SK-N-SH (cell line): ENCODE data around the gene RAPGEFL1.

Source experiments
- CHD2 ChIP-seq: fragments of 150-350 bp; IDR thresholded peaks from 2 replicates; pipeline ENCODE4 v1.6.1; 2018; ENCODE audit warnings: low read length; ENCODE audit not compliant: partially characterized antibody
- EP300 ChIP-seq, 2 experiments: IDR thresholded peaks; 2 replicates each; pipeline versions ENCODE4 v1.4.0 to v1.6.1; 2012; ENCODE audit warnings: borderline replicate concordance in 1 of 2, low read depth in 1 of 2, low read length in 1 of 2
- EZH2phosphoT487 ChIP-seq: fragments of 200-600 bp; sonication (generic); IDR thresholded peaks from 2 replicates; pipeline ENCODE4 v1.6.1; 2017; ENCODE audit warnings: low read depth, mixed run types, mild to moderate bottlenecking, antibody characterized with exemption, moderate library complexity, borderline replicate concordance
- FOSL2 ChIP-seq: IDR thresholded peaks from 2 replicates; pipeline ENCODE4 v1.4.0; 2012; ENCODE audit warnings: low read depth, mild to moderate bottlenecking, moderate library complexity, borderline replicate concordance
- MXI1 ChIP-seq: IDR thresholded peaks from 2 replicates; pipeline ENCODE4 v1.6.1; 2012; ENCODE audit warnings: mild to moderate bottlenecking, low read depth, low read length, improper control_type of control experiment
- POLR2AphosphoS5 ChIP-seq: IDR thresholded peaks from 2 replicates; pipeline ENCODE4 v1.6.1; 2012; ENCODE audit warnings: low read depth, low read length
- RAD21 ChIP-seq: IDR thresholded peaks from 2 replicates; pipeline ENCODE4 v1.6.1; 2012; ENCODE audit warnings: mild to moderate bottlenecking, low read length
- SMC3 ChIP-seq: IDR thresholded peaks from 2 replicates; pipeline ENCODE4 v1.6.1; 2012; ENCODE audit warnings: low read depth, low read length, improper control_type of control experiment
- TEAD4 ChIP-seq: IDR thresholded peaks from 2 replicates; pipeline ENCODE4 v1.4.0; 2012; ENCODE audit warnings: mild to moderate bottlenecking, borderline replicate concordance; ENCODE audit not compliant: insufficient read depth
- YY1 ChIP-seq: IDR thresholded peaks from 2 replicates; pipeline ENCODE4 v1.4.0; 2012; ENCODE audit warnings: low read depth, mild to moderate bottlenecking
- TF ChIP-seq, protein P1 (sequence below): fragments of 200-600 bp; sonication (generic); IDR thresholded peaks from 2 replicates; pipeline ENCODE4 v1.6.1; 2017; ENCODE audit warnings: antibody characterized with exemption, mild to moderate bottlenecking, moderate library complexity
- TF ChIP-seq, protein P2 (sequence below): fragments of 150-350 bp; IDR thresholded peaks from 2 replicates; pipeline ENCODE4 v1.6.1; 2017; ENCODE audit warnings: antibody characterized with exemption, low read length, low read depth, borderline replicate concordance

DNA sequence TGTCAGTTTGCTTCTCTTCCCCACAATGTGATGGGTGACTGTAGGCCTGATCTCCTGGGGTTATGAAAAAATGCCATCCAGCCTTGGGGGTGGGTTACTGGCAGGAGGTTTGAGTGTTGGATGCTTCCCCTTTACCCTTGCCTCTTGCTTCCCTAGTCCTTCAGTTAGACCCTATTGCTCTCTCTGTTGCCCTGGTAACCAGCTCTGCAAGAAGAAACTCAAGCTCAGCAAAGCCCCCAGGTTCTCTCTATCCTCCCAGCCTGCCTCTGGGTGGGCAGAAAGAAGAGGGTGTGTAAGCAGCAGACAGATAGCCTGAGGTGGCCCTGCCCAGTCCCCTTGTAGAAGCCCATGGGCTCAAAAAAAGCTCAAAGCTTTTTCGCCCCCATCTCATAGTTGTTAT lies 2.8 kb upstream of the RAPGEFL1 start:
- TF ChIP-seq POLR2AphosphoS5 (no peak), RAD21 (no peak), EZH2phosphoT487 (no peak), CHD2 (no peak), SMC3 (no peak), MXI1 (no peak), FOSL2 (no peak), EP300 (IDR thresholded peaks at IDR 0.05; ENCODE audit: borderline replicate concordance in 1 of 2, low read depth in 1 of 2, low read length in 1 of 2) (no peak), YY1 (no peak), TEAD4 (no peak)
- TF ChIP-seq, protein P1, sequence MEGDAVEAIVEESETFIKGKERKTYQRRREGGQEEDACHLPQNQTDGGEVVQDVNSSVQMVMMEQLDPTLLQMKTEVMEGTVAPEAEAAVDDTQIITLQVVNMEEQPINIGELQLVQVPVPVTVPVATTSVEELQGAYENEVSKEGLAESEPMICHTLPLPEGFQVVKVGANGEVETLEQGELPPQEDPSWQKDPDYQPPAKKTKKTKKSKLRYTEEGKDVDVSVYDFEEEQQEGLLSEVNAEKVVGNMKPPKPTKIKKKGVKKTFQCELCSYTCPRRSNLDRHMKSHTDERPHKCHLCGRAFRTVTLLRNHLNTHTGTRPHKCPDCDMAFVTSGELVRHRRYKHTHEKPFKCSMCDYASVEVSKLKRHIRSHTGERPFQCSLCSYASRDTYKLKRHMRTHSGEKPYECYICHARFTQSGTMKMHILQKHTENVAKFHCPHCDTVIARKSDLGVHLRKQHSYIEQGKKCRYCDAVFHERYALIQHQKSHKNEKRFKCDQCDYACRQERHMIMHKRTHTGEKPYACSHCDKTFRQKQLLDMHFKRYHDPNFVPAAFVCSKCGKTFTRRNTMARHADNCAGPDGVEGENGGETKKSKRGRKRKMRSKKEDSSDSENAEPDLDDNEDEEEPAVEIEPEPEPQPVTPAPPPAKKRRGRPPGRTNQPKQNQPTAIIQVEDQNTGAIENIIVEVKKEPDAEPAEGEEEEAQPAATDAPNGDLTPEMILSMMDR: no peak
- TF ChIP-seq, protein P2, sequence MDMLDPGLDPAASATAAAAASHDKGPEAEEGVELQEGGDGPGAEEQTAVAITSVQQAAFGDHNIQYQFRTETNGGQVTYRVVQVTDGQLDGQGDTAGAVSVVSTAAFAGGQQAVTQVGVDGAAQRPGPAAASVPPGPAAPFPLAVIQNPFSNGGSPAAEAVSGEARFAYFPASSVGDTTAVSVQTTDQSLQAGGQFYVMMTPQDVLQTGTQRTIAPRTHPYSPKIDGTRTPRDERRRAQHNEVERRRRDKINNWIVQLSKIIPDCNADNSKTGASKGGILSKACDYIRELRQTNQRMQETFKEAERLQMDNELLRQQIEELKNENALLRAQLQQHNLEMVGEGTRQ: no peak
